Activated naive CD4-positive, alpha-beta T cell treated with anti-CD3 and anti-CD28 coated beads, Interleukin-2, amount 10 ng/mL, durations not matched to agents 7 days and 5 days (primary cell): ENCODE measurements around the gene CDK5RAP1.

Experiments used
- CTCF ChIA-PET: fragments of 350-600 bp; sonication (Branson Sonifier 250); formaldehyde crosslinking; loops from one replicate; lab custom pipeline; 2021; ENCODE audit warnings: antibody characterized with exemption; lab: Charles Lee
- DNase-seq: peaks from one replicate; pipeline ENCODE4 v3.0.0-alpha.2; 2020
- H3K27ac Mint-ChIP-seq: one replicate; pipeline ENCODE4 v1.8.0; 2021; ENCODE audit warnings: mild to moderate bottlenecking, moderate library complexity, mixed read lengths
- H3K27me3 Mint-ChIP-seq: one replicate; pipeline ENCODE4 v1.8.0; 2021; ENCODE audit warnings: mild to moderate bottlenecking, mixed read lengths
- H3K36me3 Mint-ChIP-seq: one replicate; pipeline ENCODE4 v1.8.0; 2021; ENCODE audit warnings: mixed read lengths
- H3K4me1 Mint-ChIP-seq: one replicate; pipeline ENCODE4 v1.8.0; 2021; ENCODE audit warnings: mixed read lengths
- H3K4me3 Mint-ChIP-seq: one replicate; pipeline ENCODE4 v1.8.0; 2021; ENCODE audit warnings: mild to moderate bottlenecking, moderate library complexity, mixed read lengths
- H3K9me3 Mint-ChIP-seq: one replicate; pipeline ENCODE4 v1.8.0; 2021; ENCODE audit warnings: mixed read lengths

CDK5RAP1 gene

GRCh38 chr20:33318096-33318429 is 83.3 kb downstream of the CDK5RAP1 start:
- no peak for DNase-seq
- H3K27me3 Mint-ChIP-seq: peaks cover 50% of the 10 kb centered on the region
- H3K4me1 Mint-ChIP-seq: no peaks in the 10 kb centered on the region
- H3K4me3 Mint-ChIP-seq: no peak overlapping the region
- no peaks in the 10 kb centered on the region for H3K36me3 Mint-ChIP-seq
- CTCF ChIA-PET: no interaction called here
- H3K27ac Mint-ChIP-seq: no peak overlapping the region
- H3K9me3 Mint-ChIP-seq: no peaks in the 10 kb centered on the region

DNA sequence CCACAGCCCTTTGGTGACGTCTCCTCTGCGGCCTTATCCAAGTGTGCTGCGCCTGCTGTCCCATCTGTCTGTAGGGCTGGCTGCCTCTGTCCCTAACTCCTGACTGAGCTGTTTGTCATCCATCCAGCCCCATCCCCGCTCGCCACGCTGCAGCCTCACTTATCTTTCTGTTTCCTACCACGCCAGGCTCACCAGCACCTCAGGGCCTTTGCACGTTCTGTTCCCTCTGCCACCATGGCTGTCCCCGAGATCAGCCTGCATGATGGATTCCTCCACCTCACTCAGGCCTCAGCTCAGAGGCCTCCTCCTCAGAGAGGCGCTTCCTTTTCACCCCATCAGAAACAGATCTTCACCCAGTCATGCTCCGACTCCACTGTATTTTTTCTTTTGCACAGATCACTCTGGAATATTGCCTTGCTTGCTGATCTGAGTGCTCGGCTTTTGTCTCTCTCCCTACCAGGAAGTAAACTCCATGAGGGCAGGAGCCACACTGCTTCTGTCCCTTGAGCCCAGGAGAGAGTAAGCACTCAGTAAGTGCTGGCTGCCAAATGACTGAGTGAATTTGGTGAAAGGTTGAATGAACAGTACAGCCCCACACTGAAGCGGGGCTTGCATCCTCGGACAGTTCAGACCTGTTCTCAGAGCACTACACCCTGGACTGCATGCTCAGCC is 83.8 kb downstream of the CDK5RAP1 start:
- no peak for DNase-seq
- CTCF ChIA-PET: no interaction called here
- Mint-ChIP-seq H3K4me1 (no peaks in the 10 kb centered on the region), H3K9me3 (no peaks in the 10 kb centered on the region), H3K27me3 (peaks cover 45% of the 10 kb centered on the region), H3K27ac (no peak overlapping the region), H3K36me3 (no peaks in the 10 kb centered on the region), H3K4me3 (no peak overlapping the region)

DNA sequence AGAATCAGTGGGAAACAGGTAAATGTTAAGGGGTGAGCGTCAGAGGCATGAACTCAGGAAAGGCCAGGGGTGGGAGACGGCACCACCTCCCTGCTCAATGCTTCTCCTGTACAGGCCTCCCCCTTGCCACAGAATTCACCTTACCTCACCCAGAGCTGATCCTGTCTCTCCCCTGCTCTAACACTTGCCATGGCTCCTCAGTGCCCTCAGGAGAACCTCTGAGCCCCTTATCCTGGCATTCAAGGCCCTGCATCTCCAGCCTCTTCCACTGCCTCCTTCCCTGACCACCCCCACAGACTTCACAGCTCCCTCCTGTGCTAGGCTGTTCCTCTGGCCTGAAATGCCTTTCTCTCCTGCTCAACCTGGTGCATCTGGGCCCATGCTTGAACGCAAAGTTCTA is 84.4 kb downstream of the CDK5RAP1 start:
- no peak overlapping the region for H3K4me3 Mint-ChIP-seq
- peaks cover 39% of the 10 kb centered on the region for H3K27me3 Mint-ChIP-seq
- H3K4me1 Mint-ChIP-seq: no peaks in the 10 kb centered on the region

DNA sequence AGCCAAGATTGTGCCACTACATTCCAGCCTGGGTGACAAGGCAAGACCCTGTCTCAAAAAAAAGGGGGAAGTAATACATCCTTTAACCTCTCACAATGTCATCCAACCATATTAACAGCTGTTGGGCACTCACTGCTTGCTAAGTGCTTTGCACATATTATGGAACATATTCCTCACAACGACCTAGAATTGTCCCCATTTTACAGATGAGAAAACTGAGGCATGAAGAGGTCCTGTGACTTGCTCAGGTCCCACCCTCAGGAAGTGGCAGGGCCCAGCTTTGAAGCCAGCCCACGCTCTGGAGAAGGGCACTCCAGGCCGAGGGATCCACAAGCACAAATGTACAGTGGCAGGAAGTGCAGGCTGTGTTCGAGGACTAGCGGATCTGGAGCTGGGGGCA is 85.0 kb downstream of the CDK5RAP1 start:
- no peaks in the 10 kb centered on the region for H3K4me1 Mint-ChIP-seq
- peaks cover 43% of the 10 kb centered on the region for H3K27me3 Mint-ChIP-seq
- H3K4me3 Mint-ChIP-seq: no peak overlapping the region
- H3K36me3 Mint-ChIP-seq: no peaks in the 10 kb centered on the region
- no peak overlapping the region for H3K27ac Mint-ChIP-seq
- CTCF ChIA-PET: interaction anchor here (2.3 kb wide), 1 partner anchor 22 kb away, joined by 5 read pairs; no protein-coding TSS in a partner anchor
- DNase-seq: no peak
- no peaks in the 10 kb centered on the region for H3K9me3 Mint-ChIP-seq

More for the DNA sequence above, 84.4 kb downstream of the CDK5RAP1 start:
- Mint-ChIP-seq H3K27ac (no peak overlapping the region), H3K36me3 (no peaks in the 10 kb centered on the region), H3K9me3 (no peaks in the 10 kb centered on the region)
- no peak for DNase-seq
- CTCF ChIA-PET: interaction anchor here (2.3 kb wide), 1 partner anchor 22 kb away, joined by 5 read pairs; no protein-coding TSS in a partner anchor

- Mint-ChIP-seq H3K4me3 (no peak overlapping the region), H3K27ac (no peak overlapping the region)
- CTCF ChIA-PET: interaction anchor here (1.1 kb wide), 1 partner anchor 26 kb away, joined by 3 read pairs; no protein-coding TSS in a partner anchor
Measured at GRCh38 chr20:33313686-33314314, 87.5 kb downstream of the CDK5RAP1 start.

GRCh38 chr20:33312583-33312982 is 88.7 kb downstream of the CDK5RAP1 start:
- Mint-ChIP-seq H3K36me3 (no peaks in the 10 kb centered on the region), H3K27ac (no peak overlapping the region), H3K4me3 (no peak overlapping the region), H3K4me1 (no peaks in the 10 kb centered on the region), H3K27me3 (peaks cover 24% of the 10 kb centered on the region), H3K9me3 (no peaks in the 10 kb centered on the region)
- DNase-seq: no peak
- CTCF ChIA-PET: no interaction called here

More at GRCh38 chr20:33313686-33314314, 87.5 kb downstream of the CDK5RAP1 start:
- Mint-ChIP-seq H3K4me1 (no peaks in the 10 kb centered on the region), H3K27me3 (peaks cover 32% of the 10 kb centered on the region), H3K9me3 (no peaks in the 10 kb centered on the region), H3K36me3 (no peaks in the 10 kb centered on the region)
- DNase-seq: no peak

GRCh38 chr20:33311996-33312395 is 89.3 kb downstream of the CDK5RAP1 start:
- no peak overlapping the region for H3K4me3 Mint-ChIP-seq
- no peak for DNase-seq

DNA sequence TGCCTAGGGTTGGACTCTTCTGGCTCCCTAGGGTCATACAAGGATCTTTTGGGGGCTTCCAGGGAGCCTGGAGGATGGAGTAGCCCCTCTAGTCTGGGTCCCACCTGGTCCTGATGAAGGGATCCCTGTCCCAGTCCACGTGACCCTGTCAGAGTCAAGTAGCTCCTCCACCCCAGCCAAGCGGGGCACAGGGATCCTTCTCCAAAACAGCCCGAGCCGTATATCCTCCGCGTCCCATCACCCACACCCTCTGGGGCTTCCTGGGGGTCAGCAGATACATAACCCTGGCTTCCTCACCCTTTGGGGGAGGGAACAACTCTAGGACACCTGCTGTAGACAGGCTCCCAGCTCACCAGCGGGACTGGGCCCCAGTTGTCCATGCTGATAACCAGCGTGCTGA is 90.3 kb downstream of the CDK5RAP1 start:
- CTCF ChIA-PET: no interaction called here
- Mint-ChIP-seq H3K4me1 (no peaks in the 10 kb centered on the region), H3K27me3 (peaks cover 12% of the 10 kb centered on the region), H3K9me3 (no peaks in the 10 kb centered on the region), H3K4me3 (no peak overlapping the region), H3K27ac (no peak overlapping the region), H3K36me3 (no peaks in the 10 kb centered on the region)
- DNase-seq: no peak

More at GRCh38 chr20:33311996-33312395, 89.3 kb downstream of the CDK5RAP1 start:
- Mint-ChIP-seq H3K27ac (no peak overlapping the region), H3K9me3 (no peaks in the 10 kb centered on the region), H3K27me3 (peaks cover 18% of the 10 kb centered on the region), H3K36me3 (no peaks in the 10 kb centered on the region), H3K4me1 (no peaks in the 10 kb centered on the region)
- CTCF ChIA-PET: no interaction called here

GRCh38 chr20:33310327-33310899 is 90.9 kb downstream of the CDK5RAP1 start:
- no peaks in the 10 kb centered on the region for H3K36me3 Mint-ChIP-seq

DNA sequence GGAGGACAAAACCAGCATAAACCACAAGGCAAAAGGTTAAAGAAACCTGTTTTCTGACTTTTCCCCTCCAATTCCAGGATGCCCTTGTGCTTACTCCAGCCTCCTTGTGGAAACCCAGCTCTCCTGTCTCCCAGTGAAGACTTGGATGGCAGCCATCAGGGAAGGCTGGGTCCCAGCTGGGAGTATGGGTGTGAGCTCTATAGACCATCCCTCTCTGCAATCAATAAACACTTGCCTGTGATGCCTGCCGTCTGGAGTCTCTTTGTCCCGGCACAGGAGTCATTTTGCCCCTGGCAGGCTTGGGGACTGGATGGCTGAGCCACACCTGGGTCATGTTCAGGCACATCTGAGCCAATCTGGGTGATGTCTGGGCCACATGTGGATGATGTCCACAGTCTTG is 91.7 kb downstream of the CDK5RAP1 start:
- H3K27ac Mint-ChIP-seq: no peak overlapping the region
- no peaks in the 10 kb centered on the region for H3K4me1 Mint-ChIP-seq
- CTCF ChIA-PET: no interaction called here
- peaks cover 14% of the 10 kb centered on the region for H3K27me3 Mint-ChIP-seq
- H3K36me3 Mint-ChIP-seq: no peaks in the 10 kb centered on the region
- no peak for DNase-seq
- H3K4me3 Mint-ChIP-seq: no peak overlapping the region
- H3K9me3 Mint-ChIP-seq: no peaks in the 10 kb centered on the region

More at GRCh38 chr20:33310327-33310899, 90.9 kb downstream of the CDK5RAP1 start:
- Mint-ChIP-seq H3K4me1 (no peaks in the 10 kb centered on the region), H3K9me3 (no peaks in the 10 kb centered on the region), H3K4me3 (no peak overlapping the region), H3K27ac (no peak overlapping the region), H3K27me3 (peaks cover 14% of the 10 kb centered on the region)
- CTCF ChIA-PET: no interaction called here
- DNase-seq: no peak
